ENCODE measurements around the gene NCOR2.

GRCh38 chr12:124579921-124580517, 12.6 kb upstream of the NCOR2 start:
- no peak for TF ChIP-seq CTCF (IDR thresholded peaks at IDR 0.05)
- TF ChIP-seq POLR2A (IDR thresholded peaks at IDR 0.05) = no peak

Data from right lobe of liver (tissue), 4 donors.